H1 (cell line): ENCODE results near the gene SPARCL1. TPM values are rescaled to one million over a fixed set of nuclear protein-coding genes. Genes with fewer than 3 reads are reported as not detected.
"Not testable (repeated sequence)": the region's sequence is repeated elsewhere in the genome, so short reads cannot be mapped to it uniquely, and the experiment has no call there.

ENCODE experiments used
- CTCF ChIA-PET: fragments of 300-600 bp; sonication (Branson Sonifier 250); formaldehyde crosslinking; loops from one replicate; lab custom pipeline; 2021; ENCODE audit not compliant: partially characterized antibody; lab: Charles Lee
- POLR2A ChIA-PET: fragments of 300-600 bp; sonication (Branson Sonifier 250); formaldehyde crosslinking; loops from one replicate; lab custom pipeline; 2021; ENCODE audit warnings: inconsistent platforms; ENCODE audit not compliant: partially characterized antibody; lab: Charles Lee
- DNase-seq, 2 experiments: peaks; one replicate each; pipeline versions ENCODE4 v3.0.0 to v3.0.0-alpha.2; 2010 to 2022; ENCODE audit warnings: low spot score in 2 of 2, low read depth in 1 of 2, mixed read lengths in 1 of 2
- FAIRE-seq: peaks from 2 replicates; lab custom pipeline; 2011; peaks lifted over from hg19 to GRCh38; lab: Jason Lieb, UNC
- H2AFZ ChIP-seq: 2 replicates; pipeline ENCODE4 v1.8.1; 2012; ENCODE audit warnings: low read length, inconsistent platforms
- H2AK5ac ChIP-seq: 2 replicates; pipeline ENCODE4 v1.6.1; 2013; ENCODE audit warnings: low read depth, low read length
- H2BK120ac ChIP-seq: replicated peaks from 2 replicates; pipeline ENCODE3; 2013; ENCODE audit warnings: low read depth, low read length, inconsistent platforms
- H2BK12ac ChIP-seq: 2 replicates; pipeline ENCODE4 v1.6.1; 2013; ENCODE audit warnings: low read depth, low read length
- H2BK15ac ChIP-seq: 2 replicates; pipeline ENCODE4 v1.6.1; 2013; ENCODE audit warnings: low read length
- H2BK20ac ChIP-seq: 2 replicates; pipeline ENCODE4 v1.6.1; 2013; ENCODE audit warnings: low read length
- H2BK5ac ChIP-seq: 2 replicates; pipeline ENCODE4 v1.6.1; 2013; ENCODE audit warnings: low read depth, low read length
- H3K14ac ChIP-seq: 2 replicates; pipeline ENCODE4 v1.6.1; 2013; ENCODE audit warnings: inconsistent platforms; ENCODE audit not compliant: insufficient read length
- H3K18ac ChIP-seq: 2 replicates; pipeline ENCODE4 v1.6.1; 2013; ENCODE audit warnings: low read length; ENCODE audit errors: extremely low read depth
- H3K23ac ChIP-seq: 2 replicates; pipeline ENCODE4 v1.6.1; 2013; ENCODE audit warnings: inconsistent platforms; ENCODE audit not compliant: insufficient read length
- H3K23me2 ChIP-seq: 2 replicates; pipeline ENCODE4 v1.6.1; 2013; ENCODE audit warnings: low read depth, low read length
- H3K27ac ChIP-seq: 2 replicates; pipeline ENCODE4 v1.6.1; 2011; ENCODE audit warnings: low read depth, low read length, inconsistent platforms
- H3K27me3 ChIP-seq, 4 experiments: replicated peaks in 1 of 4; 1 replicate in 1 of 4; 2 replicates in 3 of 4; pipeline versions ENCODE4 v1.6.1 to v1.8.1; 2011 to 2013; ENCODE audit warnings: low read length in 3 of 4, mild to moderate bottlenecking in 3 of 4, inconsistent platforms in 2 of 4, mixed read lengths in 2 of 4, moderate library complexity in 1 of 4; ENCODE audit not compliant: control insufficient read depth in 3 of 4, insufficient read depth in 3 of 4; ENCODE audit errors: extremely low read depth in 1 of 4
- H3K36me3 ChIP-seq, 4 experiments: 2 replicates each; pipeline versions ENCODE4 v1.6.1 to v1.8.1; 2011 to 2013; ENCODE audit warnings: mild to moderate bottlenecking in 4 of 4, low read length in 3 of 4, moderate library complexity in 2 of 4, control low read depth in 1 of 4, inconsistent platforms in 1 of 4; ENCODE audit not compliant: insufficient read depth in 4 of 4, control insufficient read depth in 2 of 4
- H3K4ac ChIP-seq: replicated peaks from 2 replicates; pipeline ENCODE3; 2013; ENCODE audit warnings: low read length, low read depth, mixed read lengths, inconsistent platforms; ENCODE audit not compliant: insufficient read length
- H3K4me1 ChIP-seq, 4 experiments: replicated peaks in 1 of 4; 1 replicate in 1 of 4; 2 replicates in 3 of 4; pipeline versions ENCODE4 v1.6.1 to v1.8.1; 2011 to 2013; ENCODE audit warnings: low read length in 3 of 4, inconsistent platforms in 2 of 4, mixed read lengths in 1 of 4; ENCODE audit not compliant: insufficient read depth in 4 of 4, control insufficient read depth in 3 of 4
- H3K4me2 ChIP-seq, 2 experiments: 2 replicates each; pipeline versions ENCODE4 v1.6.1 to v1.8.1; 2011 to 2013; ENCODE audit warnings: low read depth in 2 of 2, low read length in 2 of 2, control low read depth in 1 of 2, inconsistent platforms in 1 of 2, mild to moderate bottlenecking in 1 of 2; ENCODE audit not compliant: insufficient read depth in 1 of 2
- H3K4me3 ChIP-seq, 4 experiments: fragments of 200-600, 300-600 bp in 1 of 4; sonication (generic), shearing (Covaris generic), sonication (Bioruptor Twin) in 1 of 4; 2 replicates each; pipeline versions ENCODE4 v1.5.1 to v1.8.1; 2011 to 2016; ENCODE audit warnings: low read length in 4 of 4, low read depth in 3 of 4, control low read depth in 2 of 4, inconsistent platforms in 2 of 4, mild to moderate bottlenecking in 2 of 4, mixed read lengths in 1 of 4, moderate library complexity in 1 of 4; ENCODE audit not compliant: insufficient read depth in 2 of 4; ENCODE audit errors: extremely low read depth in 1 of 4
- H3K56ac ChIP-seq: replicated peaks from 2 replicates; pipeline ENCODE3; 2013; ENCODE audit warnings: low read depth, mild to moderate bottlenecking, mixed read lengths, low read length, inconsistent platforms; ENCODE audit not compliant: insufficient read length
- H3K79me1 ChIP-seq: 2 replicates; pipeline ENCODE4 v1.6.1; 2013; ENCODE audit warnings: low read depth, low read length, control low read depth
- H3K79me2 ChIP-seq, 2 experiments: 2 replicates each; pipeline versions ENCODE4 v1.6.1 to v1.8.1; 2012 to 2013; ENCODE audit warnings: low read length in 2 of 2, mild to moderate bottlenecking in 2 of 2, inconsistent platforms in 1 of 2; ENCODE audit not compliant: insufficient read depth in 2 of 2, control insufficient read depth in 1 of 2
- H3K9ac ChIP-seq, 4 experiments: replicated peaks in 1 of 4; 1 replicate in 1 of 4; 2 replicates in 3 of 4; pipeline versions ENCODE4 v1.6.1 to v1.8.1; 2011 to 2013; ENCODE audit warnings: low read depth in 3 of 4, low read length in 3 of 4, control low read depth in 2 of 4, mild to moderate bottlenecking in 2 of 4, moderate library complexity in 2 of 4, inconsistent platforms in 1 of 4; ENCODE audit errors: extremely low read depth in 1 of 4
- H3K9me3 ChIP-seq, 2 experiments: 2 replicates each; pipeline versions ENCODE4 v1.6.1 to v1.8.1; 2012 to 2013; ENCODE audit warnings: mild to moderate bottlenecking in 2 of 2, moderate library complexity in 2 of 2, control low read depth in 1 of 2, inconsistent platforms in 1 of 2, low read depth in 1 of 2, low read length in 1 of 2, mixed read lengths in 1 of 2; ENCODE audit not compliant: insufficient read depth in 2 of 2
- H4K20me1 ChIP-seq, 2 experiments: replicated peaks in 1 of 2; 2 replicates each; pipeline versions ENCODE3 to v1.8.1; 2011 to 2013; ENCODE audit warnings: inconsistent platforms in 2 of 2, low read length in 2 of 2, mild to moderate bottlenecking in 1 of 2; ENCODE audit not compliant: insufficient read depth in 2 of 2, control insufficient read depth in 1 of 2
- H4K5ac ChIP-seq: 2 replicates; pipeline ENCODE4 v1.6.1; 2013; ENCODE audit warnings: low read length, low read depth, mixed read lengths, inconsistent platforms; ENCODE audit not compliant: insufficient read length
- H4K8ac ChIP-seq: 2 replicates; pipeline ENCODE4 v1.8.0; 2013; ENCODE audit warnings: mild to moderate bottlenecking, moderate library complexity, low read length, inconsistent platforms; ENCODE audit not compliant: insufficient read depth; ENCODE audit errors: extremely low read depth
- H4K91ac ChIP-seq: replicated peaks from 2 replicates; pipeline ENCODE3; 2013; ENCODE audit warnings: low read length, mixed read lengths, inconsistent platforms; ENCODE audit not compliant: insufficient read length
- WGBS, 2 experiments: shearing (Covaris generic) in 1 of 2; methylation state at CpG; one replicate each; pipeline versions ENCODE4 v1.1.6 to v1.1.7; 2013 to 2015; ENCODE audit warnings: low lambda C conversion rate in 2 of 2, mixed read lengths in 2 of 2, inconsistent platforms in 1 of 2, low coverage in 1 of 2, missing lambda C conversion rate in 1 of 2; ENCODE audit not compliant: insufficient replicate concordance in 2 of 2, insufficient coverage in 1 of 2, insufficient read length in 1 of 2; ENCODE audit errors: extremely low coverage in 1 of 2, missing lambda C conversion rate in 1 of 2; 5-methylcytosine and 5-hydroxymethylcytosine counted together
- polyA plus RNA-seq, 7 experiments: library from polyadenylated mRNA; depleted of rRNA in 3 of 7; stranded (reverse) in 5 of 7; unstranded in 2 of 7; fragments of >200 nt in 5 of 7; fragments of 200-250 nt in 2 of 7; gene quantifications; 1 replicate in 5 of 7; 2 replicates in 1 of 7; 4 replicates in 1 of 7; pipeline versions ENCODE4 v1.2.1 to v1.2.3, GENCODE V29; 2011 to 2013; ENCODE audit warnings: missing spikeins in 2 of 7, mixed read lengths in 2 of 7
- total RNA-seq: library from RNA; stranded (reverse); fragmentation: NEBNext Ultra II Directional; extraction: Animal tissue kit (Norgen Biotek cat#: 25700); gene quantifications from 2 replicates; pipeline ENCODE4 v1.2.1, GENCODE V29; 2021

Gene SPARCL1
- total and polyA plus RNA-seq, 2 of the 8 experiments (the other 6 are each of a cell fraction or from before 2014, with no cell fraction given): 0.48 to 0.51 TPM

DNA sequence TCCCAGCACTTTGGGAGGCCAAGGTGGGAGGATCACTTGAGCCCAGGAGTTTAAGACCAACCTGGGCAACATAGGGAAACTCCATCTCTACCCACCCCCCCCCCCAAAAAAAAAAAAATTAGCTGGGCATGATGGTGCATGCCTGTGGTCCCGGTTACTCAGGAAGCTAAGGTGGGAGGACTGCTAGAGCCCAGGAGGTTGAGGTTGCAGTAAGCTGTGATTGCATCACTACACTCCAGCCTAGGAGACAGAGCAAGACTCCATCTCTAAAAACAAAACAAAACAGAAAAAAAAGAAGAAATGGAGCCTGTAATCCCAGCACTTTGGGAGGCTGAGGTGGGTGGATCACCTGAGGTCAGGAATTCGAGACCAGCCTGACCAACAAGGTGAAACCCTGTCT, 37.3 kb downstream of the SPARCL1 start:
- H3K23me2 ChIP-seq, H4K91ac ChIP-seq, H2AFZ ChIP-seq, H3K27me3 ChIP-seq, H3K9ac ChIP-seq, H4K5ac ChIP-seq, H3K4ac ChIP-seq, H4K20me1 ChIP-seq, H2BK15ac ChIP-seq, H4K8ac ChIP-seq, H3K79me2 ChIP-seq, FAIRE-seq, H3K4me2 ChIP-seq, H2BK20ac ChIP-seq, H3K79me1 ChIP-seq, H2BK120ac ChIP-seq, H2BK12ac ChIP-seq, H3K14ac ChIP-seq, H3K18ac ChIP-seq, H3K36me3 ChIP-seq, POLR2A ChIA-PET, H3K4me3 ChIP-seq, H3K4me1 ChIP-seq, H3K27ac ChIP-seq, H2BK5ac ChIP-seq, H3K9me3 ChIP-seq, H3K23ac ChIP-seq, DNase-seq, H2AK5ac ChIP-seq, H3K56ac ChIP-seq: not testable (repeated sequence)
- CTCF ChIA-PET: interaction anchor here (0.6 kb wide), 1 partner anchor 31 kb away, joined by 4 read pairs; no protein-coding TSS in a partner anchor
- 97% methylated on average over 2 of the region's 2 CpGs; no CpG with 5 or more reads in 1 of the 2 experiments for WGBS, 2 experiments
